ENCODE results near the gene PGAM2. TPM values are rescaled to one million over a fixed set of nuclear protein-coding genes. Genes with fewer than 3 reads are reported as not detected.

The PGAM2 gene
- total RNA-seq, 2 experiments from 2014 or later, result 0.69 to 0.80 TPM

GRCh38 chr7:44093102-44093641 lies 27.8 kb upstream of the PGAM2 start:
- H3K4me2 ChIP-seq (ENCODE audit: low read length), result no peak overlapping the region
- no peak for TF ChIP-seq EZH2phosphoT487 (IDR thresholded peaks at IDR 0.05; ENCODE audit: borderline replicate concordance, low read depth, low read length)
- no peak for TF ChIP-seq CTCF (conservative IDR thresholded peaks at IDR 0.05; ENCODE audit: low read length)
- ChIA-PET CTCF (ENCODE audit: unreplicated experiment) (no interaction called here), POLR2A (interaction anchor here (1.3 kb wide), 1 partner anchor 9 kb away, joined by 6 read pairs; no protein-coding TSS in a partner anchor)
- intact Hi-C loops (cut with micrococcal nuclease; ENCODE audit: unreplicated experiment), result no loop called here
- peaks cover 79% of the 10 kb centered on the region for H3K4me1 ChIP-seq (ENCODE audit: insufficient read depth, low read length, poor library complexity, severe bottlenecking)
- H3K9me2 ChIP-seq (ENCODE audit: insufficient read depth, low read length), result no peaks in the 10 kb centered on the region
- no TSS peak for BruUV-seq (replicated peaks)
- no peak overlapping the region for H3K4me3 ChIP-seq (ENCODE audit: low read depth, low read length, poor library complexity, severe bottlenecking)
- H3K9me3 ChIP-seq (ENCODE audit: low read length), result peaks cover 5% of the 10 kb centered on the region; the same call in 1 of the 2 replicates
- no peaks in the 10 kb centered on the region for H4K20me1 ChIP-seq (ENCODE audit: insufficient read depth, low read length)
- no peaks in the 10 kb centered on the region for H3K79me2 ChIP-seq (ENCODE audit: insufficient read depth, low read depth, low read length)
- no peaks in the 10 kb centered on the region; the same call in 1 of the 2 replicates for H3K36me3 ChIP-seq (ENCODE audit: insufficient read depth, low read length)
- H3K27ac ChIP-seq (ENCODE audit: low read depth, low read length, poor library complexity, severe bottlenecking), result peak overlapping the region; percentile 98
- DNase-seq (ENCODE audit: low spot score), result no peak
- no peak overlapping the region for H2AFZ ChIP-seq (ENCODE audit: low read length)

GRCh38 chr7:44087911-44088838 lies 22.8 kb upstream of the PGAM2 start:
- no peak overlapping the region for H3K4me2 ChIP-seq (ENCODE audit: low read length)
- no peak for DNase-seq (ENCODE audit: low spot score)
- intact Hi-C loops (cut with micrococcal nuclease; ENCODE audit: unreplicated experiment), result loop anchor here (10.0 kb wide), 1 partner anchor 73 kb away; no protein-coding TSS in a partner anchor
- no peak overlapping the region for H2AFZ ChIP-seq (ENCODE audit: low read length)
- H3K9me3 ChIP-seq (ENCODE audit: low read length), result peaks cover under 1% of the 10 kb centered on the region; the same call in 1 of the 2 replicates
- CTCF ChIA-PET (ENCODE audit: unreplicated experiment), result no interaction called here
- POLR2A ChIA-PET, result interaction anchor here (0.6 to 2.8 kb wide), 5 partner anchors 9 to 26 kb away, joined by 3 to 11 read pairs (median 4); partner anchors contain the start of gene PGAM2
- TF ChIP-seq EZH2phosphoT487 (IDR thresholded peaks at IDR 0.05; ENCODE audit: borderline replicate concordance, low read depth, low read length) (no peak), CTCF (conservative IDR thresholded peaks at IDR 0.05; ENCODE audit: low read length) (no peak)
- no peaks in the 10 kb centered on the region for H3K79me2 ChIP-seq (ENCODE audit: insufficient read depth, low read depth, low read length)
- no TSS peak for BruUV-seq (replicated peaks)
- H3K4me1 ChIP-seq (ENCODE audit: insufficient read depth, low read length, poor library complexity, severe bottlenecking), result peaks cover 60% of the 10 kb centered on the region
- no peaks in the 10 kb centered on the region for H4K20me1 ChIP-seq (ENCODE audit: insufficient read depth, low read length)
- H3K27ac ChIP-seq (ENCODE audit: low read depth, low read length, poor library complexity, severe bottlenecking), result no peak overlapping the region
- no peaks in the 10 kb centered on the region for H3K9me2 ChIP-seq (ENCODE audit: insufficient read depth, low read length)
- no peak overlapping the region for H3K4me3 ChIP-seq (ENCODE audit: low read depth, low read length, poor library complexity, severe bottlenecking)
- H3K36me3 ChIP-seq (ENCODE audit: insufficient read depth, low read length), result no peaks in the 10 kb centered on the region
